ENCODE results near the gene POLD2. TPM values are rescaled to one million over a fixed set of nuclear protein-coding genes. Genes with fewer than 3 reads are reported as not detected.

Gene POLD2
- total and polyA plus RNA-seq, 2 donors (not counting 1 experiment from before 2014, with no cell fraction given), result 69.8 to 76.5 TPM

DNA sequence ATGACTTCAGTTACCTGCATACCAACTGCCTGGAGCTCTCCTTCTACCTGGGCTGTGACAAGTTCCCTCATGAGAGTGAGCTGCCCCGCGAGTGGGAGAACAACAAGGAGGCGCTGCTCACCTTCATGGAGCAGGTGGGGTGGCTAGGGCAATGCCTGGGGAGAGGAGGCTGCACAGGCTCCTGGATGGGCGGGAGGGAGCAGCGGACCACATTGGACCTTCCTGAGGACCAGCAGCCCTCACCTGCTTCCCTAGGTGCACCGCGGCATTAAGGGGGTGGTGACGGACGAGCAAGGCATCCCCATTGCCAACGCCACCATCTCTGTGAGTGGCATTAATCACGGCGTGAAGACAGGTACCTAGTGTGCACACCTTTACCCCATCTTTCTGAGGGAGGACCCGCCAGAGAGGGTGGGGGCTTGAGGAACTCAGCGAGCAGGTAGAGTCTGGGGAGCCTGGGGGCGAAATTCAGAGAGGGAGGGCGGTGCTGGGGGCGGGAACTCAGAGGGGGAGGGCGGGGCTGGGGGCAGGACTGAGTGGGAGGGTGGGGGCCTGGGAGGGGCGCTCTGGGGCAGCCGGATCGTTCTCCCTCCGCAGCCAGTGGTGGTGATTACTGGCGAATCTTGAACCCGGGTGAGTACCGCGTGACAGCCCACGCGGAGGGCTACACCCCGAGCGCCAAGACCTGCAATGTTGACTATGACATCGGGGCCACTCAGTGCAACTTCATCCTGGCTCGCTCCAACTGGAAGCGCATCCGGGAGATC lies 10.2 kb downstream of the POLD2 start:
- Histone ChIP-seq H3K36me3 (ENCODE audit: control insufficient read depth, insufficient read depth, low read length) (peaks cover 35% of the 10 kb centered on the region), H3K4me3 (replicated peaks in 1 of 4; ENCODE audit: control extremely low read depth in 1 of 4, insufficient read depth in 1 of 4, low read depth in 3 of 4, low read length in 4 of 4) (no peak overlapping the region)

DNA sequence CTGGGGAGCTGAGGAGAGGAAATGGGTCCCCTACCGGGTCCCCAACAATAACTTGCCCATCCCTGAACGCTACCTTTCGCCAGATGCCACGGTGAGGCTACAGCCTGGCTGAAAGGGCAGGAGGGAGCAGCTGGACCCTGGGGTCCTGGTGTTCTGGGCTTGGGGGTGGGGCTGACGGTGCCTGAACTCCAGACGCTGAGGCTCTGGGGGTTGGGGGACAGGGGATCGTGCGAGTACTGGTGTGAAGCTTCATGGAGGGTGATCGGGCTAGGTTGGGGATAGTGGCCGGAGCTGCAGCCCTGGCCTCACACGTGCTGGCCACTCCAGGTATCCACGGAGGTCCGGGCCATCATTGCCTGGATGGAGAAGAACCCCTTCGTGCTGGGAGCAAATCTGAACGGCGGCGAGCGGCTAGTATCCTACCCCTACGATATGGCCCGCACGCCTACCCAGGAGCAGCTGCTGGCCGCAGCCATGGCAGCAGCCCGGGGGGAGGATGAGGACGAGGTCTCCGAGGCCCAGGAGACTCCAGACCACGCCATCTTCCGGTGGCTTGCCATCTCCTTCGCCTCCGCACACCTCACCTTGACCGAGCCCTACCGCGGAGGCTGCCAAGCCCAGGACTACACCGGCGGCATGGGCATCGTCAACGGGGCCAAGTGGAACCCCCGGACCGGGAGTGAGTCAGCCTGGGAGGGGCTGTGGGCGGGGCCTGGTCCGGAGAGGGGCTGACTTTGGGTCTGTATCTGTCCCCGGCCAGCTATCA lies 10.9 kb downstream of the POLD2 start:
- H3K4me1 ChIP-seq (ENCODE audit: control insufficient read depth, extremely low read depth, insufficient read depth, low read length), result no peaks in the 10 kb centered on the region
- no peak overlapping the region for H3K9ac ChIP-seq (ENCODE audit: insufficient read depth, low read length)
- peaks cover 31% of the 10 kb centered on the region for H3K36me3 ChIP-seq (ENCODE audit: control insufficient read depth, insufficient read depth, low read length)
- H3K4me3 ChIP-seq (replicated peaks in 1 of 4; ENCODE audit: control extremely low read depth in 1 of 4, insufficient read depth in 1 of 4, low read depth in 3 of 4, low read length in 4 of 4), result no peak overlapping the region
- no peak for DNase-seq (ENCODE audit: low read depth in 2 of 2)
- H3K9me3 ChIP-seq (ENCODE audit: control insufficient read depth, insufficient read depth, low read depth, low read length), result no peaks in the 10 kb centered on the region
- no peak overlapping the region for H3K4me2 ChIP-seq (ENCODE audit: extremely low read depth, insufficient read depth, low read length)
- no peak overlapping the region for H3K27ac ChIP-seq (ENCODE audit: insufficient read depth, low read length)
- TF ChIP-seq, protein P1, sequence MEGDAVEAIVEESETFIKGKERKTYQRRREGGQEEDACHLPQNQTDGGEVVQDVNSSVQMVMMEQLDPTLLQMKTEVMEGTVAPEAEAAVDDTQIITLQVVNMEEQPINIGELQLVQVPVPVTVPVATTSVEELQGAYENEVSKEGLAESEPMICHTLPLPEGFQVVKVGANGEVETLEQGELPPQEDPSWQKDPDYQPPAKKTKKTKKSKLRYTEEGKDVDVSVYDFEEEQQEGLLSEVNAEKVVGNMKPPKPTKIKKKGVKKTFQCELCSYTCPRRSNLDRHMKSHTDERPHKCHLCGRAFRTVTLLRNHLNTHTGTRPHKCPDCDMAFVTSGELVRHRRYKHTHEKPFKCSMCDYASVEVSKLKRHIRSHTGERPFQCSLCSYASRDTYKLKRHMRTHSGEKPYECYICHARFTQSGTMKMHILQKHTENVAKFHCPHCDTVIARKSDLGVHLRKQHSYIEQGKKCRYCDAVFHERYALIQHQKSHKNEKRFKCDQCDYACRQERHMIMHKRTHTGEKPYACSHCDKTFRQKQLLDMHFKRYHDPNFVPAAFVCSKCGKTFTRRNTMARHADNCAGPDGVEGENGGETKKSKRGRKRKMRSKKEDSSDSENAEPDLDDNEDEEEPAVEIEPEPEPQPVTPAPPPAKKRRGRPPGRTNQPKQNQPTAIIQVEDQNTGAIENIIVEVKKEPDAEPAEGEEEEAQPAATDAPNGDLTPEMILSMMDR (conservative IDR thresholded peaks at IDR 0.05 in 1 of 2, IDR thresholded peaks at IDR 0.05 in 1 of 2; ENCODE audit: low read depth in 1 of 2, low read length in 2 of 2), result no peak
- no peak for TF ChIP-seq EZH2 (IDR thresholded peaks at IDR 0.05; ENCODE audit: low read length, missing control alignments)
- H3K79me2 ChIP-seq (ENCODE audit: control insufficient read depth, insufficient read depth, low read length), result no peaks in the 10 kb centered on the region
- no peaks in the 10 kb centered on the region for H4K20me1 ChIP-seq (ENCODE audit: control insufficient read depth, extremely low read depth, insufficient read depth, low read length)
- no peaks in the 10 kb centered on the region for H3K27me3 ChIP-seq (ENCODE audit: control insufficient read depth, insufficient read depth, low read length)
- no peak overlapping the region for H2AFZ ChIP-seq (ENCODE audit: low read length)

More for the DNA sequence above, 10.2 kb downstream of the POLD2 start:
- H3K79me2 ChIP-seq (ENCODE audit: control insufficient read depth, insufficient read depth, low read length), result no peaks in the 10 kb centered on the region
- H3K9ac ChIP-seq (ENCODE audit: insufficient read depth, low read length), result no peak overlapping the region
- no peaks in the 10 kb centered on the region for H4K20me1 ChIP-seq (ENCODE audit: control insufficient read depth, extremely low read depth, insufficient read depth, low read length)
- TF ChIP-seq, protein P1 (conservative IDR thresholded peaks at IDR 0.05 in 1 of 2, IDR thresholded peaks at IDR 0.05 in 1 of 2; ENCODE audit: low read depth in 1 of 2, low read length in 2 of 2), result no peak
- TF ChIP-seq EZH2 (IDR thresholded peaks at IDR 0.05; ENCODE audit: low read length, missing control alignments), result no peak
- no peak for DNase-seq (ENCODE audit: low read depth in 2 of 2)
- H2AFZ ChIP-seq (ENCODE audit: low read length), result no peak overlapping the region
- H3K4me1 ChIP-seq (ENCODE audit: control insufficient read depth, extremely low read depth, insufficient read depth, low read length), result no peaks in the 10 kb centered on the region
- no peaks in the 10 kb centered on the region for H3K27me3 ChIP-seq (ENCODE audit: control insufficient read depth, insufficient read depth, low read length)
- H3K27ac ChIP-seq (ENCODE audit: insufficient read depth, low read length), result no peak overlapping the region
- no peaks in the 10 kb centered on the region for H3K9me3 ChIP-seq (ENCODE audit: control insufficient read depth, insufficient read depth, low read depth, low read length)
- H3K4me2 ChIP-seq (ENCODE audit: extremely low read depth, insufficient read depth, low read length), result no peak overlapping the region

DNA sequence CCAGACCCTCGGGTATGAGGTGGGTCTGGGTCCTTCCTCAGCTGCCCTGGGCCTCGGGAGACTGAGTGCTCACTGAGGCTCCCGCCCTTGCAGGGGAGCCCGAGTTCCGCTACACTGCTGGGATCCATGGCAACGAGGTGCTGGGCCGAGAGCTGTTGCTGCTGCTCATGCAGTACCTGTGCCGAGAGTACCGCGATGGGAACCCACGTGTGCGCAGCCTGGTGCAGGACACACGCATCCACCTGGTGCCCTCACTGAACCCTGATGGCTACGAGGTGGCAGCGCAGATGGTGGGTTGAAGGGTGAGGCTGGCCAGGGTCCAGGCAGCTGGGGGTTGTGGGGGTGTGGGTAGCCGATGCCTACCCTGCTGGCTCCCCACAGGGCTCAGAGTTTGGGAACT lies 11.6 kb downstream of the POLD2 start:
- H4K20me1 ChIP-seq (ENCODE audit: control insufficient read depth, extremely low read depth, insufficient read depth, low read length), result no peaks in the 10 kb centered on the region
- H3K4me3 ChIP-seq (replicated peaks in 1 of 4; ENCODE audit: control extremely low read depth in 1 of 4, insufficient read depth in 1 of 4, low read depth in 3 of 4, low read length in 4 of 4), result no peak overlapping the region
- H3K27me3 ChIP-seq (ENCODE audit: control insufficient read depth, insufficient read depth, low read length), result no peaks in the 10 kb centered on the region
- H3K27ac ChIP-seq (ENCODE audit: insufficient read depth, low read length), result no peak overlapping the region
- TF ChIP-seq, protein P1 (conservative IDR thresholded peaks at IDR 0.05 in 1 of 2, IDR thresholded peaks at IDR 0.05 in 1 of 2; ENCODE audit: low read depth in 1 of 2, low read length in 2 of 2), result no peak
- TF ChIP-seq EZH2 (IDR thresholded peaks at IDR 0.05; ENCODE audit: low read length, missing control alignments), result no peak
- no peaks in the 10 kb centered on the region for H3K4me1 ChIP-seq (ENCODE audit: control insufficient read depth, extremely low read depth, insufficient read depth, low read length)
- H2AFZ ChIP-seq (ENCODE audit: low read length), result no peak overlapping the region
- H3K79me2 ChIP-seq (ENCODE audit: control insufficient read depth, insufficient read depth, low read length), result no peaks in the 10 kb centered on the region
- H3K4me2 ChIP-seq (ENCODE audit: extremely low read depth, insufficient read depth, low read length), result no peak overlapping the region
- H3K9ac ChIP-seq (ENCODE audit: insufficient read depth, low read length), result no peak overlapping the region
- H3K36me3 ChIP-seq (ENCODE audit: control insufficient read depth, insufficient read depth, low read length), result peaks cover 32% of the 10 kb centered on the region
- H3K9me3 ChIP-seq (ENCODE audit: control insufficient read depth, insufficient read depth, low read depth, low read length), result no peaks in the 10 kb centered on the region
- no peak for DNase-seq (ENCODE audit: low read depth in 2 of 2)
